ENCODE measurements around the gene SLC34A1.

Gene SLC34A1

DNA sequence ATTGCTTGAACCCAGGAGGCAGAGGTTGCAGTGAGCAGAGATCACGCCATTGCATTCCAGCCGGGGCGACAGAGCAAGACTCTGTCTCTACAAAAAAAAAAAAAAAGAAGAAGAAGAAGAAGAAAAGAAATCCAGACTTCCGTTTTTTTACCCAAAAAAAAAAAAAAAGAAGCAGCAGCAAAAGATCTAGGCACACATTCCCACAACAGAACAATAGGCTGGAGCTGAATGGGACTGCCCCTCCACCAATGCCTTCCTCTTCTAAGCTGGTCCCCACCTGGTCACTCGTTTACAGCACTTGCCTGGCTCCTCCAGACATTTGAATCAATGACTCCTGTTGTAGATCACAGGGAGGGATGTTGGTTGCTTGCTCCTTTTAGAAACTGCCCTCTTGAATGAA is 31.1 kb upstream of the SLC34A1 start:
- ChIA-PET CTCF (interaction anchor here (0.5 to 6.9 kb wide), 5 partner anchors 13 to 239 kb away, joined by 3 to 58 read pairs (median 7); no protein-coding TSS in a partner anchor), POLR2A (no interaction called here)
- no peak overlapping the region for H3K4me3 ChIP-seq (ENCODE audit: low read depth, low read length)
- no peak for DNase-seq (ENCODE audit: low read depth, low spot score)
- TF ChIP-seq, protein P1, sequence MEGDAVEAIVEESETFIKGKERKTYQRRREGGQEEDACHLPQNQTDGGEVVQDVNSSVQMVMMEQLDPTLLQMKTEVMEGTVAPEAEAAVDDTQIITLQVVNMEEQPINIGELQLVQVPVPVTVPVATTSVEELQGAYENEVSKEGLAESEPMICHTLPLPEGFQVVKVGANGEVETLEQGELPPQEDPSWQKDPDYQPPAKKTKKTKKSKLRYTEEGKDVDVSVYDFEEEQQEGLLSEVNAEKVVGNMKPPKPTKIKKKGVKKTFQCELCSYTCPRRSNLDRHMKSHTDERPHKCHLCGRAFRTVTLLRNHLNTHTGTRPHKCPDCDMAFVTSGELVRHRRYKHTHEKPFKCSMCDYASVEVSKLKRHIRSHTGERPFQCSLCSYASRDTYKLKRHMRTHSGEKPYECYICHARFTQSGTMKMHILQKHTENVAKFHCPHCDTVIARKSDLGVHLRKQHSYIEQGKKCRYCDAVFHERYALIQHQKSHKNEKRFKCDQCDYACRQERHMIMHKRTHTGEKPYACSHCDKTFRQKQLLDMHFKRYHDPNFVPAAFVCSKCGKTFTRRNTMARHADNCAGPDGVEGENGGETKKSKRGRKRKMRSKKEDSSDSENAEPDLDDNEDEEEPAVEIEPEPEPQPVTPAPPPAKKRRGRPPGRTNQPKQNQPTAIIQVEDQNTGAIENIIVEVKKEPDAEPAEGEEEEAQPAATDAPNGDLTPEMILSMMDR (IDR thresholded peaks at IDR 0.05; ENCODE audit: insufficient read depth, low read length, missing control alignments): no peak

DNA sequence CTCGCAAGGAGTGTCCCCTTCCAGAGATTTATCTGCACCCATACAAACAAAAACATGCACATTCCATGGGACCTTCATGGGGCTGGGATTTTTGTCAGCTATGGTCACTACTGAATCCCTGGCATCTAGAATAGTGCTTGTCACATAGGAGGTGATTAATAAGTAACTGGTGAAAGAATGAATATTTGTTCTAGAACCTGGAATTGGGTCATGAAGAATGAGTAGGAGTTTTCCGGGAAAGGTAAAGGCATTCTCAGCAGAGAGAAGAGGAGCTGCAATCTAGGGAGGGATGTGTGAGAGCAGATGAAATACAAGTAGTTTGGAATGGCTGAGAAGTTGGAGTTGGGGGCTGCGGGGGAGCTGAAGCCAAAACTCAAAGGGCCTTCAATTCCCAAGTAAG is 30.0 kb upstream of the SLC34A1 start:
- H3K4me3 ChIP-seq (ENCODE audit: low read depth, low read length): no peak overlapping the region
- TF ChIP-seq, protein P1 (IDR thresholded peaks at IDR 0.05; ENCODE audit: insufficient read depth, low read length, missing control alignments): no peak
- no peak for DNase-seq (ENCODE audit: low read depth, low spot score)
- CTCF ChIA-PET: interaction anchor here (1.0 to 6.9 kb wide), 4 partner anchors 12 to 37 kb away, joined by 3 to 58 read pairs (median 6); no protein-coding TSS in a partner anchor
- POLR2A ChIA-PET: no interaction called here

- CTCF ChIA-PET: interaction anchor here (1.0 to 6.9 kb wide), 4 partner anchors 12 to 36 kb away, joined by 3 to 58 read pairs (median 6); no protein-coding TSS in a partner anchor
- no peak overlapping the region for H3K4me3 ChIP-seq (ENCODE audit: low read depth, low read length)
- TF ChIP-seq, protein P1 (IDR thresholded peaks at IDR 0.05; ENCODE audit: insufficient read depth, low read length, missing control alignments): no peak
- DNase-seq (ENCODE audit: low read depth, low spot score): no peak
- POLR2A ChIA-PET: no interaction called here
These were observed 29.5 kb upstream of the SLC34A1 start for GRCh38 chr5:177354711-177355110.

DNA sequence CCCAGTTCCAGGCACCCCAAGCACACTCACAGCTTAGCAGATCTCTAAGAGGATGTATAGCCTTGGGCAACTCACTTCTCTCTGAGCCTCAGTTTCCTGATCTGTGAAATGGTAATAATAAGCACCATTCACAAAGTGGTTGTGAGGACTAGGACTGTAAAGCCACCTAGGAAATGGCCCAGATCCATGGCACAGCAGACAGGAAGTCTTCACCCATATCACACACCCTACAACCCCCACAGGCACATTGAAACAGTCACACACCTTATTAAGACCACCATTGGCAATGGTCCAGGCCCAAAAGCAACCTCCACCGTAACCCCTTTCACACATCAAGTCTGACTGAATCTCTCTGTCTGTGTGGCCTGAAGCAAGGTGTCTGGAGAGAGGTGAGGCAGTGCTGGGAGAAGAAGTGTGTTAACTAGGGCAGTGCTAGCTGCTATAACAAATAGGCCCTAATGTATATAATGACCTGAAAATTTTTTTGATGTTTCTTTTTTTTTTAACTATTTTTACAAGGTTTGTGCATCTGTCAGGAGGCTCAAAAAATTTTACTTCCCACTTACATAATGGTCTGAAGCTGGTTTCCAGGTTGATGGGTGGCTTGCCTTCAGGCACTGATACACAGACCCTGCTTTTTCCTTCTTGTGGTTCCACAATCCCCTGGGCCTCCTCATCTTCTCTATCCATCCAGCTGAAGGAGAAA is 28.9 kb upstream of the SLC34A1 start:
- TF ChIP-seq, protein P1 (IDR thresholded peaks at IDR 0.05; ENCODE audit: insufficient read depth, low read length, missing control alignments): no peak
- DNase-seq (ENCODE audit: low read depth, low spot score): no peak
- ChIA-PET POLR2A (no interaction called here), CTCF (interaction anchor here (1.2 to 6.9 kb wide), 2 partner anchors 15 to 37 kb away, joined by 3 to 58 read pairs; no protein-coding TSS in a partner anchor)
- no peak overlapping the region for H3K4me3 ChIP-seq (ENCODE audit: low read depth, low read length)

GRCh38 chr5:177355868-177356168 is 28.4 kb upstream of the SLC34A1 start:
- CTCF ChIA-PET: interaction anchor here (0.9 to 6.9 kb wide), 3 partner anchors 14 to 244 kb away, joined by 3 to 58 read pairs (median 3); no protein-coding TSS in a partner anchor
- POLR2A ChIA-PET: no interaction called here
- no peak overlapping the region for H3K4me3 ChIP-seq (ENCODE audit: low read depth, low read length)
- DNase-seq (ENCODE audit: low read depth, low spot score): no peak
- TF ChIP-seq, protein P1 (IDR thresholded peaks at IDR 0.05; ENCODE audit: insufficient read depth, low read length, missing control alignments): no peak

GRCh38 chr5:177356746-177357145 is 27.5 kb upstream of the SLC34A1 start:
- DNase-seq (ENCODE audit: low read depth, low spot score): no peak
- ChIA-PET POLR2A (no interaction called here), CTCF (interaction anchor here (0.9 to 6.9 kb wide), 3 partner anchors 13 to 245 kb away, joined by 3 to 58 read pairs (median 3); no protein-coding TSS in a partner anchor)
- TF ChIP-seq, protein P1 (IDR thresholded peaks at IDR 0.05; ENCODE audit: insufficient read depth, low read length, missing control alignments): no peak
- H3K4me3 ChIP-seq (ENCODE audit: low read depth, low read length): no peak overlapping the region
